Activated naive CD4-positive, alpha-beta T cell treated with anti-CD3 and anti-CD28 coated beads, Interleukin-2, amount 10 ng/mL, durations not matched to agents 7 days and 5 days (primary cell): ENCODE data around the gene IGSF9.

Experiments used
- CTCF ChIA-PET: fragments of 350-600 bp; sonication (Branson Sonifier 250); formaldehyde crosslinking; loops from one replicate; lab custom pipeline; 2021; ENCODE audit warnings: antibody characterized with exemption; lab: Charles Lee
- DNase-seq: peaks from one replicate; pipeline ENCODE4 v3.0.0-alpha.2; 2020
- H3K27ac Mint-ChIP-seq: one replicate; pipeline ENCODE4 v1.8.0; 2021; ENCODE audit warnings: mild to moderate bottlenecking, moderate library complexity, mixed read lengths
- H3K27me3 Mint-ChIP-seq: one replicate; pipeline ENCODE4 v1.8.0; 2021; ENCODE audit warnings: mild to moderate bottlenecking, mixed read lengths
- H3K36me3 Mint-ChIP-seq: one replicate; pipeline ENCODE4 v1.8.0; 2021; ENCODE audit warnings: mixed read lengths
- H3K4me1 Mint-ChIP-seq: one replicate; pipeline ENCODE4 v1.8.0; 2021; ENCODE audit warnings: mixed read lengths
- H3K4me3 Mint-ChIP-seq: one replicate; pipeline ENCODE4 v1.8.0; 2021; ENCODE audit warnings: mild to moderate bottlenecking, moderate library complexity, mixed read lengths
- H3K9me3 Mint-ChIP-seq: one replicate; pipeline ENCODE4 v1.8.0; 2021; ENCODE audit warnings: mixed read lengths

IGSF9 gene

DNA sequence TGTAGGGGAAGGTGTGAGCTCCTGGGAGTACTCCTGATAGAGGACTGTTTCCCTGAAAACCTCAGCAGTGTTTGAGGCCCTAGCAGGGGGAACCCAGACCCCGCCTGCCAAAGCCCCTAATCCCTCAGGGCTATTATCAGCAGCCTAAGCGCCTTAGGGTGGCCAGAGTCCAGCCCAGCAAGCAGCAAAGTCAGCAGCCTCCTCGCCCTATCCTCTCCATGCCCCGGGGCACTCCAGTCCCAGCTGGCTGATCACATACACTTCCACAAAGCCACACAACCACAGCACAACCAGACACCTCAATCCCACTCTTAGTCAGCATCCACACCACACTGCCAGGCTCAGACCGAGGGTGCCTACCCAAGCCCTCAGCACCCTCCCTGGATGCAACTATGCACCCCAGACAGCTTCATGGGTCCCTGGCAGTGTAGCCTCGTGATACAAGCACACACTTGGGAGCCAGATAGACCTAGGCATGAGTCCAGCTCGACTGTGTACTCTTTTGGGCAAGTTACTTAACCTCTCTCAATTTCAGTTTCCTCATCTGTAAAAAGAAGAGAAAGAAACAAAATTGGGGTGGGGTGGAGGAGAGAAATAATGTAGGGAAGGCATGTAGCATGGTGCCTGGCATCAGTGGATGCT lies 7.1 kb downstream of the IGSF9 start:
- Mint-ChIP-seq H3K4me3 (no peak overlapping the region), H3K4me1 (peaks cover 23% of the 10 kb centered on the region), H3K36me3 (no peaks in the 10 kb centered on the region), H3K27me3 (peaks cover 88% of the 10 kb centered on the region), H3K9me3 (no peaks in the 10 kb centered on the region), H3K27ac (no peak overlapping the region)
- DNase-seq, result no peak
- CTCF ChIA-PET, result interaction anchor here (1.0 to 19.5 kb wide), 7 partner anchors 14 to 147 kb away, joined by 3 to 301 read pairs (median 9); partner anchors contain the start of gene TAGLN2

DNA sequence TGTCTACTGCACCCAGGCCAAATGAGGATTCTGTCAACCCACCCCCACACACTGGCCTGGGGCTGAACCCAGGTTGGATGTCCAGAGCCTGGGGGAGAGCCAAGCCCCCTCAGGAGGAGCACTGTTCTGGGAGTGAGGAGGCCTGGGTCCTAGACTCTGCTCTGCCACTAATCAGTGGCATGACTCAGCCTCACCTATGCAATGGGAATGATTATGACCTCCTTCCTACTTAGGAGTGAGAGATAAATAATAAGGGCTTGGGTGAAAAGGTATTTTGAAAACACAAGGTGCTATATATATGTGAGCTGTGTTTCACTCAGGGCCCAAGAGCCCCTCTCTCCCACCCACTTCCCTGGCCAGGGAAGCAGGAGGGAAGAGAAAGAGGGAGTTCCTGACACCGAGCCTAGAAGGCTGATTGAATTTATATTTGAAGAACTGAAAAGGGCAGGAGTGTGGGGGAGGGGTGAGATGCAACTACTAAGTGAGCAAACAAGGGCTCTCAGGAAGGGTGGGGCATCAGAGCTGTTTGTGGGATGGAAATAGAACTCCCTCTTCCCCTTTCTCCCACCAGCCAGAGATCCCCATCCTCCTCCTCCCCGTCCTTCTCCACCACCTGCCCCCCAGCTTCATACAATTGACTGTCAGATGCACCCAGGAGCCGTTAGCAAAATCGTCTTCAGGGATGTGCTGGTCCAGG lies 8.2 kb downstream of the IGSF9 start:
- Mint-ChIP-seq H3K36me3 (no peaks in the 10 kb centered on the region), H3K9me3 (no peaks in the 10 kb centered on the region), H3K4me3 (no peak overlapping the region), H3K27ac (no peak overlapping the region), H3K4me1 (peaks cover 23% of the 10 kb centered on the region), H3K27me3 (peaks cover 85% of the 10 kb centered on the region)
- DNase-seq, result peak; percentile 35
- CTCF ChIA-PET, result interaction anchor here (0.9 to 19.5 kb wide), 8 partner anchors 7 to 141 kb away, joined by 4 to 301 read pairs (median 7); partner anchors contain the start of genes IGSF9 and TAGLN2

DNA sequence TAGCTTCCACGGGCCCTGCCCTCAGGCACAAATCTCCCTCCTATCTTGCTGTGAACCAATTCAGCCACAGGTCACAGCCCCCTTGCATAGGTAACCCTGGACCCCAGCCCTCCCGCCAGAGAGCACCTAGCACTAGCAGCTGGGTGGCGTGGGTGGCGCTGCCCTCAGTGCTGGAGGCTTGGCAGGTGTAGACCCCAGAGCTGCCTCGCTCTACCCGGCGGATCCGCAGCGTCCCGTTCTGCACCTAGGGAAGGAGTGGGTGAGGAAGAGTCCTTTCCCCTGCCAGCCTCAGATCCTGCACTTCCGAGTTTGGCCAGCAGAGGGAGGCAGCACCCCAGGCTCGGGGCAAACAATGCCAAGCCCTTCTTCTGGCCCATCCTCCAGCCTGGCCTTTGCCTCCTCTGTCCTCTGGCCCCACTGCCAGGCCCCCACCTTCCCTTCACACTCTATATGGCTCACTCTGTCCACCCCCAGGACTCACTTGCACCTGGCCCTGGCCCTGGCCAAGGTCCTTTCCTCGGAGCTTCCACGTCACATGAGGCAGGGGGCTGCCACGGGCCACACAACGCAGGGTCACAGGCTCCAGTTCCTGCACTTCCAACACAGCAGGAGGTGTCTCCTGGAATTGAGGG lies 9.0 kb downstream of the IGSF9 start:
- Mint-ChIP-seq H3K4me1 (peaks cover 23% of the 10 kb centered on the region), H3K4me3 (no peak overlapping the region)
- peak; percentile 88 for DNase-seq

DNA sequence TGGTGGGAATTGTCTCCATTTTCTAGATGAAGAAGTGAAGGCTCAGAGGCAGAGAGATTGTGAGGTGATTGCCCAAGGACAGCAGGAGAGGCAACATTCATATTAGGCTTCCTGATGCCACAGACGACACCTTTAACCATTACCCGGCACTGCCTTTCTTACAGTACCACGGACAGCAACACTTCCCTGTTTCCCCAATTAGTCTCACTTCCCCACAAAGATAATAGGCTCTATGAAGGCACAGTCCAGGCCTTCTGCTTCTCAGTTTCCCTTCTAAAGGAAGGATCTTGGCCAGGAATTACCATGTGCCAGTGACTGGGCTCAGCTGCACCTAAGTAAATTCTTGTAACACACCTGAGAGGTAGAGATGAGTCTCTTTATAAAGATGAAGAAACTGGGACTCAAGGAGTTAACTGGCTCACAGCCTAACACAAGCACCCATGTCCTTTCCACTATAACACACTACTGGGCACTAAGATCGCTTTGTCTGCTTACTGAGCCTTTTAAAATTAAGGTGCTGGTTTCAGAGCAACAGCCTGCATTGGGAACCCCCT lies 9.6 kb downstream of the IGSF9 start:
- peaks cover 23% of the 10 kb centered on the region for H3K4me1 Mint-ChIP-seq

More for the DNA sequence above, 9.0 kb downstream of the IGSF9 start:
- Mint-ChIP-seq H3K27me3 (peaks cover 84% of the 10 kb centered on the region), H3K36me3 (no peaks in the 10 kb centered on the region), H3K9me3 (no peaks in the 10 kb centered on the region), H3K27ac (no peak overlapping the region)
- CTCF ChIA-PET, result interaction anchor here (0.9 to 19.5 kb wide), 9 partner anchors 8 to 143 kb away, joined by 3 to 301 read pairs (median 5); partner anchors contain the start of genes IGSF9 and TAGLN2

DNA sequence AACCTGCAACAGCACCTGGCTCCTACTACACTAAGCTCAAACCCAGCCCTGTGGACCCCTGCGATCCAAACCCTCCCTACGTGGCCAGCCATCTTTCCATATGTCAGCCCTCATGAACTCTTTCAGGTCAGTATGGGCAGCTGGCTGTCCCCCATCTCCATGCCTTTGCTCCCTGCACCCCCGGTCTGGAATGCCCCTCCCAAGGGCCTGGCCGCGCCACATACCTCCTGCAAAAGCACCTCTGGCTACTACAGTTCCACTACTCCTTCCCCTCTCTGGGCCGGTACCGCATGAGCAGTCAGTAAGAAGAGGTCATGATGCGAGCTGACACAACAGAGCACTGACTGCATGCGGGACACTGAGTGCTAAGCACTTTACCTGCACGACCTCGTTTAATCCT lies 10.1 kb downstream of the IGSF9 start:
- Mint-ChIP-seq H3K27me3 (peaks cover 82% of the 10 kb centered on the region), H3K4me1 (peaks cover 23% of the 10 kb centered on the region), H3K4me3 (no peak overlapping the region), H3K27ac (no peak overlapping the region), H3K9me3 (no peaks in the 10 kb centered on the region), H3K36me3 (no peaks in the 10 kb centered on the region)
- CTCF ChIA-PET, result interaction anchor here (0.9 to 19.5 kb wide), 6 partner anchors 9 to 144 kb away, joined by 3 to 301 read pairs (median 4); partner anchors contain the start of gene TAGLN2
- DNase-seq, result no peak

More for the DNA sequence above, 9.6 kb downstream of the IGSF9 start:
- CTCF ChIA-PET, result interaction anchor here (0.9 to 19.5 kb wide), 7 partner anchors 9 to 143 kb away, joined by 3 to 301 read pairs (median 5); partner anchors contain the start of genes IGSF9 and TAGLN2
- no peak overlapping the region for H3K4me3 Mint-ChIP-seq
- H3K36me3 Mint-ChIP-seq, result no peaks in the 10 kb centered on the region
- no peak for DNase-seq
- H3K27ac Mint-ChIP-seq, result no peak overlapping the region
- no peaks in the 10 kb centered on the region for H3K9me3 Mint-ChIP-seq
- H3K27me3 Mint-ChIP-seq, result peaks cover 81% of the 10 kb centered on the region

- peaks cover 74% of the 10 kb centered on the region for H3K27me3 Mint-ChIP-seq
- CTCF ChIA-PET, result interaction anchor here (1.0 to 19.5 kb wide), 7 partner anchors 8 to 147 kb away, joined by 3 to 301 read pairs (median 4); partner anchors contain the start of genes KCNJ9 and TAGLN2
- no peak for DNase-seq
- peaks cover 23% of the 10 kb centered on the region for H3K4me1 Mint-ChIP-seq
- H3K36me3 Mint-ChIP-seq, result no peaks in the 10 kb centered on the region
- no peak overlapping the region for H3K4me3 Mint-ChIP-seq
- H3K27ac Mint-ChIP-seq, result no peak overlapping the region
- no peaks in the 10 kb centered on the region for H3K9me3 Mint-ChIP-seq
Observed at GRCh38 chr1:159934136-159935039, 11.0 kb downstream of the IGSF9 start.

- CTCF ChIA-PET, result interaction anchor here (1.2 to 19.5 kb wide), 3 partner anchors 9 to 145 kb away, joined by 3 to 301 read pairs (median 11); no protein-coding TSS in a partner anchor
- no peaks in the 10 kb centered on the region for H3K36me3 Mint-ChIP-seq
- no peak overlapping the region for H3K27ac Mint-ChIP-seq
Observed at GRCh38 chr1:159933347-159933746, 12.1 kb downstream of the IGSF9 start.

DNA sequence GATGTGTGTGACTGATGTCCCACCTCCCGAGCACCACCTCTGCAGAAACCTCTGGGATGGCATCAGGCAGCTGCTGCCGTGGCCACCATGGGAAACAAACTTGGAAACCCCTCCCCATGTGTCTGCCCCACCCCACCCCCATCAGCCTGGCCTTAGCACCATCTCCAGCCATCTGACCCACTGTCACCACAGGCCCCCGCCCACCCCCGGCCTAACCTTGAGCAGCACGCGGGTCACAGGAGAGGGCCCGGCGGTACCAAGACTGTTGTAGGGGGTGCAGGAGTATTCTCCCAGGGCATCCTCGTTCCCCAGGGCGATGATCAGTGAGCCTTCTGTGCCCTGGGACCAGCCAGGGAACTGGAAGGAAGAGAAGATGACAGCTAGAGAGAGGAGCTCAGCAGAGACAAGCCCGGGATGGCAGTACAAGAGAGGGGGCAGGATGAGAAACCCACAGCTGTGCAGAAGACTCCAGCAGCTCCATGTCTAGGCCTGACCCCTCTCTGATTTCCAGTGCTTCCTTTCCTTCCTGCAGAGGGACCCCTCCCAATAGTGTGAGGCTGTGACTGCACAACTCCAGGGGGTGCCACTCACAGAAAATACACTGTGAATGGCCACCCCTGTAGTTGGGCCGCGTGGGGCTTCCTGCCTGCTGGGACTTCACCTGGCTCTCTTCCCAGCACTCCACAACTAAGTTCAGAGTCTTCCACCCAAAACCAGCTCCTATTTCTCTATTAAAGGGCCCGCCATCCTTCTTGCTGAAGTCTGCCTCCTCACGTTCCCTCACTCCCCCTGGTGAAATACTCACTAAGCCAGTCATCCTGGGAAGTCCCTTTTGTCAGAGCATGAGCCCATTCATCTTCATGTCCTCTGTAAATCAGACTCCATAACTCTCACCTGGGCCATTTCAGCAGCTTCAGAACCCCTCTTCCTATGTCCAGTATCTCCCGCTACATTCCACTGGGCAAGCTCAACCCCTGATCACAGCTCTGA lies 12.8 kb downstream of the IGSF9 start:
- Mint-ChIP-seq H3K4me3 (no peak overlapping the region), H3K27ac (no peak overlapping the region), H3K27me3 (peaks cover 61% of the 10 kb centered on the region), H3K9me3 (no peaks in the 10 kb centered on the region), H3K36me3 (no peaks in the 10 kb centered on the region), H3K4me1 (peaks cover 14% of the 10 kb centered on the region)
- CTCF ChIA-PET, result interaction anchor here (1.0 to 19.5 kb wide), 5 partner anchors 10 to 153 kb away, joined by 3 to 301 read pairs (median 4); no protein-coding TSS in a partner anchor
- DNase-seq, result no peak

More at GRCh38 chr1:159933347-159933746, 12.1 kb downstream of the IGSF9 start:
- DNase-seq, result no peak
- H3K4me3 Mint-ChIP-seq, result no peak overlapping the region
- H3K9me3 Mint-ChIP-seq, result no peaks in the 10 kb centered on the region
- peaks cover 21% of the 10 kb centered on the region for H3K4me1 Mint-ChIP-seq
- peaks cover 68% of the 10 kb centered on the region for H3K27me3 Mint-ChIP-seq

GRCh38 chr1:159931795-159932173 lies 13.6 kb downstream of the IGSF9 start:
- no peaks in the 10 kb centered on the region for H3K9me3 Mint-ChIP-seq
- H3K36me3 Mint-ChIP-seq, result no peaks in the 10 kb centered on the region
- no peak for DNase-seq
- H3K27ac Mint-ChIP-seq, result no peak overlapping the region
- H3K4me1 Mint-ChIP-seq, result peaks cover 7% of the 10 kb centered on the region
- CTCF ChIA-PET, result interaction anchor here (1.5 to 19.5 kb wide), 4 partner anchors 39 to 147 kb away, joined by 4 to 301 read pairs (median 8); no protein-coding TSS in a partner anchor
- H3K4me3 Mint-ChIP-seq, result no peak overlapping the region
- H3K27me3 Mint-ChIP-seq, result peaks cover 63% of the 10 kb centered on the region

DNA sequence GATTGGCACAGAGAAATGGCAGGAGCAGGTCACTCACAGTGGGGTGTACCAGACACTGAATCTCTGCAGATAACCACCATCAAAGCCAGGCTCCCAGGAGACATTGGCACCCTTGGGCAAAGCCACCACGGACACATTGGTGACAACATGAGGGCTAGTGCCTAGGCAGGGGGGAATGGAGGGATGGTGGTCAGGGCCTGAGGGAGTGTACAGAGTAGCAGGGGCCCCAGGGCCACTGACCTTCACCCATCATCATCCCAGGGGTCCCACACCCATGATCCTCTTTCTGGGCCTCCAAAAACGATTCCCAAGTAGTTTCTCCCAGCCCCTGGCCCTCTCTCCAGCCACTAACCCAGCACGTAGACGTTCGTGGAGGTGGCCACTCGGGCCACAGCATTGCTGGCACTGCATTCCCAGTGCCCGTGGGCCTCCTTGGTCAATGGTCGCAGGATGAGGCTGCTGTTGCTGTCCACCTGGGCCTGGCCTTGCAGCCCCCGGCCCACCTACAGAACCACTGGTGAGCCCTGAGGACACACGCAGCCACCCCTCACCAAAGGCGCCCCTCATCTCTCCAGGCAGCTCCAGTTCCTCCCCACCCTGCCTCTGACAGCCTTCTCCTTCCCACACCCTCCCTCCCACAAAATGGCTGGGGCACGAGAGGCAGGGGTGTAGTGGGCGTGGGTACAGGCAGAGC lies 14.2 kb downstream of the IGSF9 start:
- H3K27me3 Mint-ChIP-seq, result peaks cover 58% of the 10 kb centered on the region
- no peak overlapping the region for H3K4me3 Mint-ChIP-seq
- H3K4me1 Mint-ChIP-seq, result peaks cover 6% of the 10 kb centered on the region
- H3K27ac Mint-ChIP-seq, result no peak overlapping the region
- no peak for DNase-seq
- H3K9me3 Mint-ChIP-seq, result no peaks in the 10 kb centered on the region
- no peaks in the 10 kb centered on the region for H3K36me3 Mint-ChIP-seq
- CTCF ChIA-PET, result interaction anchor here (1.2 to 19.5 kb wide), 4 partner anchors 9 to 132 kb away, joined by 3 to 301 read pairs (median 5); no protein-coding TSS in a partner anchor

DNA sequence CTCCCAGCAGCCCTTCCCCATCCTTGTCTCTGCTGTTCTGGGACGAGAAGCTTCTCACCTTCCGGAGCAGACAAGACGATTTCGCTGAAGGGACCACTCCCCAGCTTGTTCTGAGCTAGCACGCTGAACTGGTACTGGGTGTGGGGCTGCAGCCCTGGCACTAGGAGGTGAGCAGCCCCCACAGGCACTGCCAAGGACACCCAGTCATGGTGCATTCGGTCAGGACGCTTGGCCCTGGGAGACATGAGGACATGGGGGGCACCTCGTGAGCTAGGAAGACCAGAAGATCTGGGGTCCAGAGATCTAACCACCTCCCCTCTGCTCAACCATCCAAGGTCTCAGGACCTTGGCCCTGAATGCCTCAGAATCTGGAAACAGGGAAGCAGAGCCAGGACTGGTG lies 14.8 kb downstream of the IGSF9 start:
- CTCF ChIA-PET, result interaction anchor here (1.0 to 19.5 kb wide), 4 partner anchors 9 to 131 kb away, joined by 3 to 301 read pairs (median 5); no protein-coding TSS in a partner anchor
- H3K4me1 Mint-ChIP-seq, result peaks cover 10% of the 10 kb centered on the region
- DNase-seq, result no peak
- peaks cover 52% of the 10 kb centered on the region for H3K27me3 Mint-ChIP-seq
- no peaks in the 10 kb centered on the region for H3K9me3 Mint-ChIP-seq
- no peak overlapping the region for H3K4me3 Mint-ChIP-seq
- no peak overlapping the region for H3K27ac Mint-ChIP-seq
- H3K36me3 Mint-ChIP-seq, result no peaks in the 10 kb centered on the region
